ENCODE data around the gene GPR161. TPM values are rescaled to one million over a fixed set of nuclear protein-coding genes. Genes with fewer than 3 reads are reported as not detected.
"Not testable (repeated sequence)": the region's sequence is repeated elsewhere in the genome, so short reads cannot be mapped to it uniquely, and the experiment has no call there.

GPR161 gene
- total RNA-seq, 2 experiments from 2014 or later, result 0.15 TPM; not detected in 1

GRCh38 chr1:168057355-168057754, 79.4 kb downstream of the GPR161 start:
- 0 out of 2 replicates have a peak, but pooled peaks cover 5% of the 10 kb centered on the region for H3K36me3 ChIP-seq (ENCODE audit: insufficient read depth, low read length)
- no peaks in the 10 kb centered on the region for H4K20me1 ChIP-seq (ENCODE audit: insufficient read depth, low read length)
- POLR2A ChIA-PET, result no interaction called here
- no peak overlapping the region for H3K4me2 ChIP-seq (ENCODE audit: low read length)
- CTCF ChIA-PET (ENCODE audit: unreplicated experiment), result no interaction called here
- H3K27ac ChIP-seq (ENCODE audit: low read depth, low read length, poor library complexity, severe bottlenecking), result no peak overlapping the region
- H3K79me2 ChIP-seq (ENCODE audit: insufficient read depth, low read depth, low read length), result no peaks in the 10 kb centered on the region
- intact Hi-C loops (cut with micrococcal nuclease; ENCODE audit: unreplicated experiment), result no loop called here
- H3K9me2 ChIP-seq (ENCODE audit: insufficient read depth, low read length), result no peaks in the 10 kb centered on the region
- no peak overlapping the region for H2AFZ ChIP-seq (ENCODE audit: low read length)
- BruUV-seq (replicated peaks), result no TSS peak
- H3K4me3 ChIP-seq (ENCODE audit: low read depth, low read length, poor library complexity, severe bottlenecking), result no peak overlapping the region
- no peaks in the 10 kb centered on the region for H3K9me3 ChIP-seq (ENCODE audit: low read length)
- H3K4me1 ChIP-seq (ENCODE audit: insufficient read depth, low read length, poor library complexity, severe bottlenecking), result peaks cover 5% of the 10 kb centered on the region
- no peak for DNase-seq (ENCODE audit: low spot score)
- TF ChIP-seq EZH2phosphoT487 (IDR thresholded peaks at IDR 0.05; ENCODE audit: borderline replicate concordance, low read depth, low read length), result no peak
- TF ChIP-seq CTCF (conservative IDR thresholded peaks at IDR 0.05; ENCODE audit: low read length), result no peak

GRCh38 chr1:168056152-168056551, 80.6 kb downstream of the GPR161 start:
- BruUV-seq (replicated peaks); H3K9me3 ChIP-seq (ENCODE audit: low read length); H3K4me3 ChIP-seq (ENCODE audit: low read depth, low read length, poor library complexity, severe bottlenecking); H3K4me1 ChIP-seq (ENCODE audit: insufficient read depth, low read length, poor library complexity, severe bottlenecking); H2AFZ ChIP-seq (ENCODE audit: low read length); CTCF ChIA-PET (ENCODE audit: unreplicated experiment); DNase-seq (ENCODE audit: low spot score); H3K9me2 ChIP-seq (ENCODE audit: insufficient read depth, low read length); H4K20me1 ChIP-seq (ENCODE audit: insufficient read depth, low read length); H3K4me2 ChIP-seq (ENCODE audit: low read length); intact Hi-C loops (cut with micrococcal nuclease; ENCODE audit: unreplicated experiment); H3K36me3 ChIP-seq (ENCODE audit: insufficient read depth, low read length); H3K27ac ChIP-seq (ENCODE audit: low read depth, low read length, poor library complexity, severe bottlenecking); H3K79me2 ChIP-seq (ENCODE audit: insufficient read depth, low read depth, low read length): not testable (repeated sequence)
- POLR2A ChIA-PET, result interaction anchor here (0.8 to 1.0 kb wide), 2 partner anchors 8 to 118 kb away, joined by 3 to 5 read pairs; no protein-coding TSS in a partner anchor

- Histone ChIP-seq H3K79me2 (ENCODE audit: insufficient read depth, low read depth, low read length) (no peaks in the 10 kb centered on the region), H3K4me1 (ENCODE audit: insufficient read depth, low read length, poor library complexity, severe bottlenecking) (peaks cover 5% of the 10 kb centered on the region), H4K20me1 (ENCODE audit: insufficient read depth, low read length) (no peaks in the 10 kb centered on the region), H3K4me2 (ENCODE audit: low read length) (no peak overlapping the region), H3K36me3 (ENCODE audit: insufficient read depth, low read length) (0 out of 2 replicates have a peak, but pooled peaks cover 5% of the 10 kb centered on the region), H3K4me3 (ENCODE audit: low read depth, low read length, poor library complexity, severe bottlenecking) (no peak overlapping the region), H3K9me2 (ENCODE audit: insufficient read depth, low read length) (no peaks in the 10 kb centered on the region), H3K9me3 (ENCODE audit: low read length) (no peaks in the 10 kb centered on the region), H2AFZ (ENCODE audit: low read length) (no peak overlapping the region), H3K27ac (ENCODE audit: low read depth, low read length, poor library complexity, severe bottlenecking) (no peak overlapping the region)
- peak; percentile 15 for DNase-seq (ENCODE audit: low spot score)
- ChIA-PET POLR2A (interaction anchor here (0.7 to 2.6 kb wide), 4 partner anchors 10 to 29 kb away, joined by 3 to 10 read pairs (median 4); no protein-coding TSS in a partner anchor), CTCF (ENCODE audit: unreplicated experiment) (no interaction called here)
- intact Hi-C loops (cut with micrococcal nuclease; ENCODE audit: unreplicated experiment), result no loop called here
- TF ChIP-seq EZH2phosphoT487 (IDR thresholded peaks at IDR 0.05; ENCODE audit: borderline replicate concordance, low read depth, low read length) (no peak), CTCF (conservative IDR thresholded peaks at IDR 0.05; ENCODE audit: low read length) (no peak)
- BruUV-seq (replicated peaks), result no TSS peak
These were observed 82.6 kb downstream of the GPR161 start for GRCh38 chr1:168054117-168054516.
